NT2/D1 (cell line): ENCODE measurements around the gene MAGI1.

ENCODE experiments used
- DNase-seq: peaks from one replicate; pipeline ENCODE4 v3.0.0-alpha.2; 2011; ENCODE audit warnings: low read depth, low spot score
- H3K27me3 ChIP-seq: 2 replicates; pipeline ENCODE4 v1.6.0; 2011; ENCODE audit warnings: mild to moderate bottlenecking; ENCODE audit not compliant: insufficient read length, insufficient read depth
- H3K36me3 ChIP-seq: 2 replicates; pipeline ENCODE4 v1.6.1; 2011; ENCODE audit warnings: mild to moderate bottlenecking, low read length, mixed read lengths; ENCODE audit not compliant: insufficient read depth, insufficient read length
- H3K4me1 ChIP-seq: 2 replicates; pipeline ENCODE4 v1.5.1; 2011; ENCODE audit not compliant: insufficient read depth, insufficient read length
- H3K4me3 ChIP-seq: 2 replicates; pipeline ENCODE4 v1.5.1; 2011; ENCODE audit warnings: low read depth; ENCODE audit not compliant: insufficient read length
- H3K9ac ChIP-seq: 2 replicates; pipeline ENCODE4 v1.6.0; 2011; ENCODE audit warnings: low read depth; ENCODE audit not compliant: insufficient read length
- H3K9me3 ChIP-seq: 2 replicates; pipeline ENCODE4 v1.5.1; 2011; ENCODE audit warnings: mild to moderate bottlenecking, low read length; ENCODE audit not compliant: insufficient read depth
- SUZ12 ChIP-seq: IDR thresholded peaks from 2 replicates; pipeline ENCODE4 v1.6.1; 2011; ENCODE audit not compliant: insufficient read length, insufficient read depth; ENCODE audit errors: extremely low read depth
- YY1 ChIP-seq: IDR thresholded peaks from 2 replicates; pipeline ENCODE4 v1.6.1; 2011; ENCODE audit not compliant: insufficient read length, insufficient read depth
- ZNF274 ChIP-seq: IDR thresholded peaks from 2 replicates; pipeline ENCODE4 v1.6.1; 2011; ENCODE audit warnings: mild to moderate bottlenecking, low read depth, low read length

Gene MAGI1

DNA sequence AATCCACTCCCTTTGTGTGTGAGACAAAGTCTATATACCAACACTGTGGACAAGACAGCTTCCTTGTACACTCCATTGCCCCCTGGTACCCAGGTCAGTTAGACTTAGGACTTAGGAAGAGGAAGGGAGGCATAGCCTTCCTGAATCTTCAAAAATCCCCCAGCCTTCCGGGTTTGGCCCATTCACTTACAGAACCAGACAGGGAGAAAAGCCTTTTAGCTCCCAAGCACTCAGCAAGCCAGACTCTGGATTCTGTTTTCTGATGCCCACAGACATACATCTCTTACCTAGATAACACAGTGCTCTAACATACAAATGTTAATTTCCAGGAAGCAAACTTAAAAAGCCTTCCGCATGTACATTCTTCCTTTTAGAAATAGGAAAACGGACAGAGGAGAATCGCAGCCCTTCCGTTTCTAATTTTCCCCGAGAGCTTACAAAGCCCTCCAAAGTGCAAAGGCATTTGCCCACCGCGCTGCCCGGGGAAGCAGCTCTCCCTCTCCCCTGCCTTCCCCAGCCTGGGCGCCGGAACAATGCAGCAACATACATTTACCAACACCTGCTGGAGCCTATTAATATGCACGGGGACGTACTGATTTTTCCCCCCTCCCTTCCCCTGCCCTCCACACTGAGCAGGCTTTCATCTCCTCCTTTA lies 442.0 kb downstream of the MAGI1 start:
- TF ChIP-seq YY1: no peak
- no peak for TF ChIP-seq ZNF274
- TF ChIP-seq SUZ12: no peak
- Histone ChIP-seq H3K4me1 (peaks cover 2% of the 10 kb centered on the region), H3K9me3 (no peaks in the 10 kb centered on the region), H3K36me3 (no peaks in the 10 kb centered on the region), H3K9ac (peak overlapping the region; percentile 78), H3K4me3 (peak overlapping the region; percentile 41), H3K27me3 (no peaks in the 10 kb centered on the region)
- no peak for DNase-seq

DNA sequence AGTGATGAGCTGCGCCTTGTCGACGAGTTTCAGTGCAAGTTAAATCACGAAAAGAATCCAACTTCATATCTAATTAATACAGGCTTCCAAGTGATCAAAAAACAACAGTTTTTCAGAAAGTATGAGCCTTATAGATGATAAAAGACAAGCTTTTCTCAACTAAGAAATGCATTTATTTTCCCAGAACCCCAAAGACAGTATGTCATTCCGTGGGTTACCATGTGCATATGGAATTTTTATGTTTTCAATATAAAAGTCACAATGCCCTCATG lies 442.8 kb downstream of the MAGI1 start:
- Histone ChIP-seq H3K27me3 (no peaks in the 10 kb centered on the region), H3K36me3 (no peaks in the 10 kb centered on the region), H3K4me3 (no peak overlapping the region), H3K9me3 (no peaks in the 10 kb centered on the region), H3K4me1 (peaks cover 2% of the 10 kb centered on the region), H3K9ac (no peak overlapping the region)
- DNase-seq: no peak
- TF ChIP-seq YY1: no peak
- no peak for TF ChIP-seq SUZ12
- no peak for TF ChIP-seq ZNF274

DNA sequence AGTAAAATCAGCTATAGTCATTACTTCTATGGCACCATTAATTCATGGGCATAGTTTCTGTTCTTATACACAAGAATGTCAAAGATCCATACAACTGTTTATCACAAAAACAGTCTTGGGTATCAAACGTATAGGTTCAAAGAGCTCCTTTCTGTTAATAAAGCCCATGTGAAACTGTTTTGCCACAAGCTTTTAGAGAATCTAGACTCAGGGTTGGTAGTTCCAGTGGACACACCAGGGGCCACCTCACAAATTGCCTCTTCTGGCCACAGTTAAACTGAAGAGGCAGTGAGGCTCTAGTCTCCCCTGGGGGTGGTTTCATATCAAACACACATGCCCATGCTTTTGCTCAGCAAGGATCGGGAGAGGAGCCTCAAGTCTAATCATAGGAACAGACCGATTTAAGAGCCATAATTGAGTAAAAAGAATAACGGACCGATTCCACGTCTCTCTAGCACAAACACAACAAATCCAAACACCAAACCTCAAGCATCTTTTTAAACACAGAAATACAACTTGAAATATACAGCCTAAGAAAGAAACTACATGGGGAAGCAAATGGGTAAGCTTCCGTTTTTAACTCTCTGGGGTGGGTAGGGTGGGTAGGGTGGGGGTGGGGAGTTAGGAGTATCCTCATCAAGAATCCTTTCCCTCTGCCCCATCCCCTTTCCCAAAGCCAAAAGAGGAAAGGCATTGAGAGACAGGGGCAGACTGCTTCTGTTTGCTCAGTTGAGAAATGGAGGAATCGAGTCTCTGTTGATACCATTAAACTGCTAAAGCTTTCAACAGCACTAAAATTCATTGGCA lies 443.3 kb downstream of the MAGI1 start:
- Histone ChIP-seq H3K9ac (no peak overlapping the region), H3K9me3 (no peaks in the 10 kb centered on the region), H3K4me1 (peaks cover 2% of the 10 kb centered on the region), H3K27me3 (no peaks in the 10 kb centered on the region), H3K36me3 (no peaks in the 10 kb centered on the region), H3K4me3 (no peak overlapping the region)
- DNase-seq: no peak
- TF ChIP-seq ZNF274: no peak
- TF ChIP-seq YY1: no peak
- no peak for TF ChIP-seq SUZ12

DNA sequence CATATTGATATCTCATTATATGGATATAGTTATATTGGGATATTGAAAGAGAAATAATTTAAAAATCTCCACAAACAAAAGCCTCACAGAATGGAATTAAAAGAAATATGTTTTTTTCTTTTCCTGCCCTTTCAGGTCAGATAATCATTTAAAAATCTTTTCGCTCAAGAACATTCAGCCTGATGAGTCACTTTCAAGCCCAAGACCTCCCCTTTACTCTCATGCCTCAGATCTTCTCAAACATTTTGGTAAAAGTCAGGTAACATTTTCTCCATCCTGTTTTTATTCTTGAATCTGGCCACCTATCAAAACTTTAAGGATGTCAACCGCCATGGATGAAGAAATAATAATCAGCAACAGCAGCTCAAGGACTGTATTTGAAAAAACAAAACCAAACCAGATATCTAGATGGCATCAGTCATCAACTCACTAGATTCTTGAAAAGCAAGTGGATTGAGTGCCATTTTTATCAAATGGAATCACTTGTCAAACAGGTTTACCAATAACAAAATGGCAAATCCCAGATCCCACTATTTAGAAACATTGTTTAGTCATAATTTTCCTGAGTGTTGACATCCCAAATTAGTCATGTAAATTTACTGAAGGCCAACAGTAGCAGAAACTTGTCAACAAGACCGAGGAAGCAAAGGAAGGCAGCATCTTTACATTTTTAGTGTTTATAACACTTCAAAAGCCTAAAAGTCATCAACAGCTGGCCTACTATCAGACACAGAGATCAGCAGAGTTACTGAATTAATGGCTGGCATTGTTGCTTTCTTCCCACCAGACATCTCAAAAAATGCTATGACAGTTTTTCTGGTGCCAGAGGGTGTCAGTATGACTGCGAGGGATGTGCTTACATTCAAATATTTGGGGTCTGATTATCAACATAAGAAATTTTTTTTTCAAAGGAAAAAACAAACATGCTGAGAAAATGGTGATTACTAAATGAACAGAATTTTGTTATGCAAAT lies 444.7 kb downstream of the MAGI1 start:
- H3K27me3 ChIP-seq: no peaks in the 10 kb centered on the region
- no peak for DNase-seq
- no peak overlapping the region for H3K9ac ChIP-seq
- H3K36me3 ChIP-seq: no peaks in the 10 kb centered on the region
- H3K4me3 ChIP-seq: no peak overlapping the region
- no peak for TF ChIP-seq SUZ12
- peaks cover 2% of the 10 kb centered on the region for H3K4me1 ChIP-seq
- H3K9me3 ChIP-seq: no peaks in the 10 kb centered on the region

DNA sequence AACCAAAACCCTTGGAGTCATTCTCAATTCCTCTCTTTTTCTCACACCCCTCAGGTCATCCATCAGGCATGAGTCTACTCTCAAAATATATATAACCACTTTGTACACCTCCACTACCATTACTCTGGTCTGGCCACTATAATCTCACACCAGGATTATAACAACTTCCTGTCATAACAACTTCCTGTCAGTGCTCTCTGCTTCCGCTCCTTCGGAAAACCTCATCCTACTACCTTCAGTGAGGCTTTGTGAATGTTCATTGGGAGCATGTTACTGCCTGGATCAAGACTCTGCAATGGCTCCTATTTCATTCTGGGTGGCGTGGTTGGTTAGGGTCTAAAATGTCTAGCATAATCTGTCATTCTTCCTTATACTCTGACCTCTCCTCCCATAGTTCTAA lies 447.4 kb downstream of the MAGI1 start:
- no peak overlapping the region for H3K4me3 ChIP-seq
- no peak overlapping the region for H3K9ac ChIP-seq
- no peaks in the 10 kb centered on the region for H3K4me1 ChIP-seq
- H3K27me3 ChIP-seq: no peaks in the 10 kb centered on the region
- H3K36me3 ChIP-seq: no peaks in the 10 kb centered on the region
- TF ChIP-seq YY1: no peak
- TF ChIP-seq ZNF274: no peak
- TF ChIP-seq SUZ12: no peak
- no peaks in the 10 kb centered on the region for H3K9me3 ChIP-seq
- DNase-seq: no peak

DNA sequence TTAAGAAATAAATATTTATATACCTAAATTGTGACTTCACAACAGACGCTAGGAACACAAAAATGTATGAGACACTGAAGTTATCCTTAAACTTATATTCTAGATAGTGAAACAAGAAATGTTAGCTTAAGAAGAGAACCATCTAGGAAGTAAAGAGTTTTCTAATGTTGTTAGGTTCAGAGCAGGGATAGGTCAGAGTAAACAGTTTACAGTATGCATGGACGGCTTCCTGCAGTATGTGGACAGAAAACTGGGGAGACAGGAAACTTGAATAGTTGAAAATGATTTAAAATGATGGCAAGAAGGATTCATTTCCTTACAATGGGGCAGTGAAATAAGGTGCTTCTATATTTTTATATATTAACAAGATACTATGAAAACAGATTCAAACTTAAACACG lies 449.8 kb downstream of the MAGI1 start:
- H3K36me3 ChIP-seq: no peaks in the 10 kb centered on the region
- no peak overlapping the region for H3K9ac ChIP-seq
- no peak overlapping the region for H3K4me3 ChIP-seq
- H3K9me3 ChIP-seq: no peaks in the 10 kb centered on the region
- no peak for DNase-seq
- TF ChIP-seq SUZ12 (no peak), ZNF274 (no peak), YY1 (no peak)
- no peaks in the 10 kb centered on the region for H3K4me1 ChIP-seq
- H3K27me3 ChIP-seq: no peaks in the 10 kb centered on the region
